Measurements from ENCODE around the gene GAL3ST3. TPM values are rescaled to one million over a fixed set of nuclear protein-coding genes. Genes with fewer than 3 reads are reported as not detected.

GAL3ST3 gene
- total and polyA plus RNA-seq, 2 donors (not counting 1 experiment from before 2014, with no cell fraction given): not detected

DNA sequence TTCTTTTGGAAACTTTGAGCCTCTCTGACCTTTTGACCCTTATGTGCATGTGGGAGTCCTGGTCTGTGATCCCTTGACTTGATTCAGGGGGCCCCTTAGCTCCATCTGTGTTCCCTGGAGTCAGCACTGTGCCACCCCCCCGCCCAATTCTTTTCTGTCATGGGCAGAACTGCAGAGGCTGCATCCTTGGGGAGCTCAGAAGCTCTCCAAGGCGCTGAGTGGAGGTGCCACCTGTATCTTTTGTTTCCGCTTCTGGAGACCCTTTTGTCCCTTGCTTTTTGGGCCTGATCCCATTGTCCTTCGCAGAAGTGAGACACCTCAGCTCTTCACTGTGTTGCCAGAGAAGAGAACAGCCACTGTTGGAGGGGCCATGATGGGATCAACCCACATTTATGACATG, 18.7 kb upstream of the GAL3ST3 start:
- Histone ChIP-seq H3K27ac (ENCODE audit: low read length in 2 of 2) (peak overlapping the region; percentile 18 to 58), H3K9ac (ENCODE audit: low read length) (no peak overlapping the region), H3K27me3 (replicated peaks in 1 of 4; ENCODE audit: control extremely low read depth in 1 of 4, control insufficient read depth in 3 of 4, insufficient read depth in 4 of 4, low read length in 3 of 4) (no peaks in the 10 kb centered on the region), H3K79me2 (ENCODE audit: control insufficient read depth, insufficient read depth, low read length) (peaks cover 40% of the 10 kb centered on the region), H3K9me3 (ENCODE audit: control extremely low read depth in 1 of 3, control insufficient read depth in 2 of 3, insufficient read depth in 1 of 3, low read length in 2 of 3) (no peaks in the 10 kb centered on the region), H4K20me1 (ENCODE audit: control insufficient read depth, insufficient read depth, low read length, poor library complexity, severe bottlenecking) (peaks cover 33% of the 10 kb centered on the region), H2AFZ (ENCODE audit: insufficient read depth, low read depth, low read length, poor library complexity, severe bottlenecking) (no peak overlapping the region), H3K4me1 (ENCODE audit: control insufficient read depth in 2 of 2, insufficient read depth in 2 of 2, low read length in 2 of 2) (peaks cover 35 to 45% of the 10 kb centered on the region in 2 donors), H3K4me2 (replicated peaks; ENCODE audit: low read depth, low read length, poor library complexity, severe bottlenecking) (no peak overlapping the region), H3K4me3 (ENCODE audit: control extremely low read depth in 1 of 5, extremely low read depth in 1 of 5, insufficient read depth in 1 of 5, low read depth in 2 of 5, low read length in 4 of 5) (no peak overlapping the region), H3K36me3 (replicated peaks in 1 of 2; ENCODE audit: control extremely low read depth in 1 of 2, control insufficient read depth in 1 of 2, extremely low read depth in 1 of 2, insufficient read depth in 2 of 2, low read length in 1 of 2) (peaks cover 3 to 65% of the 10 kb centered on the region in 2 experiments)
- DNase-seq (no peak), ATAC-seq (ENCODE audit: low read depth) (no peak)
- Mint-ChIP-seq H3K4me3 (no peak overlapping the region), H3K27ac (peak overlapping the region; percentile 99), H3K27me3 (no peaks in the 10 kb centered on the region), H3K9me3 (ENCODE audit: insufficient read depth) (no peaks in the 10 kb centered on the region), H3K4me1 (peaks cover 55% of the 10 kb centered on the region)
- 98% methylated on average over 4 of the region's 4 CpGs for WGBS (ENCODE audit: insufficient coverage)
- intact Hi-C loops (cut with micrococcal nuclease): loop anchor here (2.0 kb wide), 1 partner anchor 59 kb away; no protein-coding TSS in a partner anchor
- TF ChIP-seq, protein P1, sequence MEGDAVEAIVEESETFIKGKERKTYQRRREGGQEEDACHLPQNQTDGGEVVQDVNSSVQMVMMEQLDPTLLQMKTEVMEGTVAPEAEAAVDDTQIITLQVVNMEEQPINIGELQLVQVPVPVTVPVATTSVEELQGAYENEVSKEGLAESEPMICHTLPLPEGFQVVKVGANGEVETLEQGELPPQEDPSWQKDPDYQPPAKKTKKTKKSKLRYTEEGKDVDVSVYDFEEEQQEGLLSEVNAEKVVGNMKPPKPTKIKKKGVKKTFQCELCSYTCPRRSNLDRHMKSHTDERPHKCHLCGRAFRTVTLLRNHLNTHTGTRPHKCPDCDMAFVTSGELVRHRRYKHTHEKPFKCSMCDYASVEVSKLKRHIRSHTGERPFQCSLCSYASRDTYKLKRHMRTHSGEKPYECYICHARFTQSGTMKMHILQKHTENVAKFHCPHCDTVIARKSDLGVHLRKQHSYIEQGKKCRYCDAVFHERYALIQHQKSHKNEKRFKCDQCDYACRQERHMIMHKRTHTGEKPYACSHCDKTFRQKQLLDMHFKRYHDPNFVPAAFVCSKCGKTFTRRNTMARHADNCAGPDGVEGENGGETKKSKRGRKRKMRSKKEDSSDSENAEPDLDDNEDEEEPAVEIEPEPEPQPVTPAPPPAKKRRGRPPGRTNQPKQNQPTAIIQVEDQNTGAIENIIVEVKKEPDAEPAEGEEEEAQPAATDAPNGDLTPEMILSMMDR (IDR thresholded peaks at IDR 0.05): no peak
- no peak for TF ChIP-seq EZH2 (IDR thresholded peaks at IDR 0.05; ENCODE audit: borderline replicate concordance, insufficient read depth, low read depth, low read length, poor library complexity, severe bottlenecking)
- ChIA-PET POLR2A (interaction anchor here (1.2 to 3.1 kb wide), 3 partner anchors 14 to 66 kb away, joined by 3 to 12 read pairs (median 4); partner anchors contain the start of gene SF3B2), CTCF (interaction anchor here (0.6 to 7.4 kb wide), 18 partner anchors 8 to 102 kb away, joined by 3 to 98 read pairs (median 14); partner anchors contain the start of gene SF3B2)

DNA sequence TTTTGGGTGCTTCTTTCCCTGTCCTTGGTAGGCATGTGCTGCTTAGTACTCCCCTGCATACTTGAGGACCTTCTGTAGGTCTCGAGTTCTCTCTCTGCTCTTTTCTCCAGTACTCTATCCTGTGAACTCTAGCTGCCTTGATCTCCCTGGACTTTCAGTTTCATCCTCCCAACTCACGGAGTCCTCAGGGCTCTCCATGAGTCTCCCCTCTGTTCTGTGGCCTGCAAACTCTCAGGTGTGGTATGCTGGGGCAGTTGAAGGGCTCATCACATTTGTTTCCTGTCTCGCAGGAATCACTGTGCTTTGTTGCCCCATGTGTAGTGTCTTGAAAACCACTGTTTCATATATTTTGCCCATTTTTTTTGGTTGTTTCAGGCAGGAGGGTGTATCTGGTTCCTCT, 17.8 kb upstream of the GAL3ST3 start:
- peaks cover 27 to 38% of the 10 kb centered on the region in 2 donors for H3K4me1 ChIP-seq (ENCODE audit: control insufficient read depth in 2 of 2, insufficient read depth in 2 of 2, low read length in 2 of 2)
- peak overlapping the region; percentile 47 for H3K27ac Mint-ChIP-seq
- no peak for TF ChIP-seq EZH2 (IDR thresholded peaks at IDR 0.05; ENCODE audit: borderline replicate concordance, insufficient read depth, low read depth, low read length, poor library complexity, severe bottlenecking)
- TF ChIP-seq, protein P1 (IDR thresholded peaks at IDR 0.05): no peak
- H3K4me2 ChIP-seq (replicated peaks; ENCODE audit: low read depth, low read length, poor library complexity, severe bottlenecking): no peak overlapping the region
- no peak for ATAC-seq (ENCODE audit: low read depth)
- no peaks in the 10 kb centered on the region for H3K9me3 ChIP-seq (ENCODE audit: control extremely low read depth in 1 of 3, control insufficient read depth in 2 of 3, insufficient read depth in 1 of 3, low read length in 2 of 3)
- 43% methylated on average over 1 of the region's 3 CpGs for WGBS (ENCODE audit: insufficient coverage)
- H3K27ac ChIP-seq (ENCODE audit: low read length in 2 of 2): peak overlapping the region; percentile 7 to 58
- no peak overlapping the region for H3K4me3 Mint-ChIP-seq
- no peak for DNase-seq
- no peaks in the 10 kb centered on the region for H3K27me3 ChIP-seq (replicated peaks in 1 of 4; ENCODE audit: control extremely low read depth in 1 of 4, control insufficient read depth in 3 of 4, insufficient read depth in 4 of 4, low read length in 3 of 4)
- no peak overlapping the region for H2AFZ ChIP-seq (ENCODE audit: insufficient read depth, low read depth, low read length, poor library complexity, severe bottlenecking)
- peaks cover 4 to 71% of the 10 kb centered on the region in 2 experiments for H3K36me3 ChIP-seq (replicated peaks in 1 of 2; ENCODE audit: control extremely low read depth in 1 of 2, control insufficient read depth in 1 of 2, extremely low read depth in 1 of 2, insufficient read depth in 2 of 2, low read length in 1 of 2)
- no peaks in the 10 kb centered on the region for H3K9me3 Mint-ChIP-seq (ENCODE audit: insufficient read depth)
- H3K79me2 ChIP-seq (ENCODE audit: control insufficient read depth, insufficient read depth, low read length): peaks cover 34% of the 10 kb centered on the region
- intact Hi-C loops (cut with micrococcal nuclease): no loop called here
- H3K27me3 Mint-ChIP-seq: no peaks in the 10 kb centered on the region
- H4K20me1 ChIP-seq (ENCODE audit: control insufficient read depth, insufficient read depth, low read length, poor library complexity, severe bottlenecking): peaks cover 25% of the 10 kb centered on the region
- H3K4me1 Mint-ChIP-seq: peaks cover 46% of the 10 kb centered on the region
- CTCF ChIA-PET: interaction anchor here (0.8 to 7.4 kb wide), 12 partner anchors 7 to 103 kb away, joined by 3 to 98 read pairs (median 32); partner anchors contain the start of gene SF3B2
- POLR2A ChIA-PET: interaction anchor here (3.1 kb wide), 1 partner anchor 66 kb away, joined by 12 read pairs; no protein-coding TSS in a partner anchor
- H3K4me3 ChIP-seq (ENCODE audit: control extremely low read depth in 1 of 5, extremely low read depth in 1 of 5, insufficient read depth in 1 of 5, low read depth in 2 of 5, low read length in 4 of 5): no peak overlapping the region
- H3K9ac ChIP-seq (ENCODE audit: low read length): no peak overlapping the region
